HepG2 (cell line): ENCODE data around the gene SULT1E1.

Source experiments
- ELF1 ChIP-seq: sonication (generic); formaldehyde crosslinking; IDR thresholded peaks from 2 replicates; pipeline ENCODE4 v1.4.0; 2020; ENCODE audit warnings: missing genetic modification reagents
- MAFK ChIP-seq, 2 experiments: IDR thresholded peaks in 1 of 2; conservative IDR thresholded peaks in 1 of 2; 2 replicates each; pipeline ENCODE4 v1.6.1; 2011; ENCODE audit warnings: improper control_type of control experiment in 2 of 2, low read length in 2 of 2
- MIXL1 ChIP-seq: IDR thresholded peaks from 2 replicates; pipeline ENCODE4 v1.6.1; 2016
- NFE2L2 ChIP-seq: fragments of 150-350 bp; IDR thresholded peaks from 2 replicates; pipeline ENCODE4 v1.6.1; 2014; ENCODE audit warnings: low read length
- ZNF205 ChIP-seq: IDR thresholded peaks from 2 replicates; pipeline ENCODE4 v1.6.1; 2018; ENCODE audit warnings: missing biosample characterization, missing genetic modification reagents

DNA sequence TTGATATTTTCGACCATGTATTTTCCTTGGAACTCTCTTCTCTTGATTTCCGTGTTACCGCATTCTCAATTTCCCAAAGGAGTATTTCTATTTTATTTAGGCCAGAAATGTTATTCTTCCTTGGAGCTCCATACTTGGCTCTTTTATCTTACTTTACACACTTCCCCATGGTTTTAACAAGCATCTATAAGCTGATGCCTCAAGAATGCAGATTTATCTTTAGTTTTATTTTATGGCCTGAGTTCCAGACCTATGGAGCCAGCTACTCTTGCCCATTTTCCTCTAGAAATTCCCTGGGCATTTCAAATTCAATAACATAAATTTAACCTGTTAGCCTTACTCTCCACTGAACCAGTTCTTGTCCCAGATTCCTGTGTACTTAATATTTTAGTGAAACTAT lies 43.7 kb downstream of the SULT1E1 start:
- TF ChIP-seq ELF1 (CRISPR knock-in tag): no peak
- no peak for TF ChIP-seq ZNF205 (CRISPR knock-in tag)
- TF ChIP-seq MIXL1 (CRISPR knock-in tag): no peak
- TF ChIP-seq MAFK (conservative IDR thresholded peaks at IDR 0.05 in 1 of 2, IDR thresholded peaks at IDR 0.05 in 1 of 2; ENCODE audit: low read length in 2 of 2): no peak
- no peak for TF ChIP-seq NFE2L2
